Measurements from ENCODE around the gene ACOT9.
"Not testable (repeated sequence)": the region's sequence is repeated elsewhere in the genome, so short reads cannot be mapped to it uniquely, and the experiment has no call there.

The ACOT9 gene

DNA sequence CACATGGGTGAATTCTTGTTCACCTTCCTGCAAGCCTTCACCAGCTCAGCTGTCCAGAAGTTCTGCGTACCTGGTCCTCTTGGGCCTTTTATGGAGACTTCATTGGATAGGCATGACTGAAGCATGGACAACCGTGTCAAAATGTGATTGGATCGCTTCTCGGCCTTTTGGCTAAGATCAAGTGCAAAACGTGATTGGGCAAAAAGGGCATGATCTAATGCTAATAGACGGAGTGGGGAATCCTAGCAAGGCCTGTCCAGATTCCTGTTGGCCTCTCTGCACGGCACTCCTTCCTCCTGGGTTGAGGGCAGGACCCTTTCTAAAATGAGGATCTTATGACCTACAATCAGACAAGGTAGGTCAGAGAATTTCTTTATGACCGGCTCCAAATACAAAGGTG is 50.9 kb downstream of the ACOT9 start:
- DNase-seq = no peak

DNA sequence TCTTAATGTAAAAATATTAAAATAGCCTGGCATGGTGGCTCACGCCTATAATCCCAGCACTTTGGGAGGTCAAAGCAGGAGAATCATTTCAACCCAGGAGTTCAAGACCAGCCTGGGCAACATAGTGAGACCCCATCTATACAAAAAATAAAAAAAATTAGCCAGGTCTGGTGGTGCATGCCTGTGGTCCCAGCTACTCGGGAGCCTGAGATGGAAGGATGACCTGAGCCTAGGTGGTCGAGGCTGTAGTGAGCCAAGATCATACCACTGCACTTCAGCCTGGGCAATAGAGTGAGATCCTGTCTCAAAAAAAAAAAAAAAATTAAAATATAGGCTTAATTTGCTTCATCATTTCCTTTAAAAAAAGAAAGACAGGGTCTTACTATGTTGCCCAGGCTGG is 66.6 kb downstream of the ACOT9 start:
- DNase-seq = not testable (repeated sequence)

DNA sequence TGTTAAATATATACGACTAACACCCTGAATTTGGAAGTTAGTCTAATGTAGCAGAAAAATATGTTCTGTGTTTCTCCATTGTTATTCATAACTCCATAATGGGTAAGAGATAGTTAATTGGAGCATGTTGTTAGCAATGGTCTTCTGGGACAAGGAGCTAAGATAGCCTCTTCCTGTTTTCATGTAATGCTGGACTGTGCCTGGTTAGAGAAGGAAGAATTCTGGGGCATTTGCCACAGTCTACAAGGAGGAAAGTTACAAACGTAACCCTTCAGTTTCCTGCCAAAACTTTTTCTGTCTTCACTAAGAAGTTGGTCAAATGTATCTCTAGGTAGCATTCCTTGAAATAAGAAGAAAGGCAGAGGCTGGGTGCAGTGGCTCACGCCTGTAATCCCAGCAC is 70.0 kb downstream of the ACOT9 start:
- DNase-seq = no peak

DNA sequence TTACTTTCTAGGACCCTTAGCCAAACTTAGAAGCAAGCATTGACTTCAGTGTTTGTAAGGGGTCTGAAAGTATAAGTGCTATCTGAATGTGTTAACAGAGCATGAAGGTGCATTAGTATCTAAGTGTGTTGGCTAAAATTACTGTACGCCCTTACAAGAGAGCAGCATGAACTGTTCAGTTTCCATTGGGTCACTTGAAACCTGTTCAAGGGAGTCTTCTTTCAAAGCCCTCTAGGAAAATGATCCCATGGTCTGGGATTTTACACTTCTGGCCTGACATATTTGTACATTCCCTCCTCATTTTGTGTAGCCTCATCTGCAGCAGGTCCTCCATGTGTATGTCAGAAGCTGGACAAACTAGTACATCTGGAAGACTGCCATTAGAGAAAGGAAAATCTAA is 72.5 kb downstream of the ACOT9 start:
- DNase-seq = no peak

DNA sequence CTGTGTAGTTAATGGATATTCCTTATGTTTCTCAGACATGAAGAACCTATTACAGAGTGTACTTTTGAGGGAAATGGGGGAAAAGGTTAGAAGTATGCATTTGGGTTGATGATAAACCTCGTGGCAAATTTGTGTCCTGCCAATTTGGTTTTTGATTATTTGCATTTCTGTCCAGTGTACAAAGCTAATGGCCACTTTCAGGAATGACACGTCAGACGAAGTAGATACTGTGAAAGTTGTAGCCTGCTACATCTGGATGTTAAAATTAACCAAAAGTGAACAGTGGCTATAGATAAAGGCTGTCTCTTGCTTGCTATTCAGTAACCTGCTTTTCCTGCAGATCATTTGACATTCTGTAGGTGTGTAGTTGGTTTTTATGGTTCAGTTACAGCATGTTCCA is 74.7 kb downstream of the ACOT9 start:
- DNase-seq = no peak

DNA sequence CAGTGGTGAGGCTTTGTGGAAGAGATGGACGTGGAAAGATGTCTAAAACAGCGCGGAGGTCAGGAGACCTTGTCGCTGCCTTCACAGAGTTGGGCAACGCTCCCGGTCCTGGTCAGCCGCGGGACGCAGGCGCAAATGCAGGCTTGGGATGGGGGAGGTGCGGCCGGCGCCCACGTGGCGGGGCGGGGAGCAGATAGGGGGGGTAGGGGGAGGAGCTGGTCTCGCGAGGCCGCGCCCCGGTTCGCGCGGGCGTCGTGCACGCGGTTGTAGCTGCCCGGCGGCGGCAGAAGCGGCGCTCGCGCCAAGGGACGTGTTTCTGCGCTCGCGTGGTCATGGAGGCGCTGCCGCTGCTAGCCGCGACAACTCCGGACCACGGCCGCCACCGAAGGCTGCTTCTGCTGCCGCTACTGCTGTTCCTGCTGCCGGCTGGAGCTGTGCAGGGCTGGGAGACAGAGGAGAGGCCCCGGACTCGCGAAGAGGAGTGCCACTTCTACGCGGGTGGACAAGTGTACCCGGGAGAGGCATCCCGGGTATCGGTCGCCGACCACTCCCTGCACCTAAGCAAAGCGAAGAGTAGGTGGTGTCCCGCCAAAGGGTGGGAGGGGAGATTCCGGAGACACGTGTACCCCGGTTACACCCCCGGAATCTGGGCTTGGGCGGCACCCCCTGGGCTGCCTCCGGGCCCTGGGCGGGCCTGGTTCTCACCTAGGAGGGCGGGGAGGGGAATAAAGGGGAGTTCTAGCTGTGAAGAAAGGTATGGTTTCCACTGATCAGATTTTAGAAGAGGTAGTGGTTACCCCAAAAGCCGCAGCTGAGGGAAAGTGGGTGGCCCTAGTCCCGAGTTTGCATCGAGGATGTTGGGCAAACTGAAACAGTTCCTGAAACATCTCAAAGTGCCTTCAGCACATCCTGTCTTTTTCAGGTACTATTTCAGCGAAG is 75.6 kb downstream of the ACOT9 start, which contains the start of gene PRDX4:
TSS of gene PRDX4 (plus strand) at position 255 of the 939 bp plus-strand sequence. CDS start at position 333, 78 bp downstream.
- DNase-seq = peak; percentile 89

DNA sequence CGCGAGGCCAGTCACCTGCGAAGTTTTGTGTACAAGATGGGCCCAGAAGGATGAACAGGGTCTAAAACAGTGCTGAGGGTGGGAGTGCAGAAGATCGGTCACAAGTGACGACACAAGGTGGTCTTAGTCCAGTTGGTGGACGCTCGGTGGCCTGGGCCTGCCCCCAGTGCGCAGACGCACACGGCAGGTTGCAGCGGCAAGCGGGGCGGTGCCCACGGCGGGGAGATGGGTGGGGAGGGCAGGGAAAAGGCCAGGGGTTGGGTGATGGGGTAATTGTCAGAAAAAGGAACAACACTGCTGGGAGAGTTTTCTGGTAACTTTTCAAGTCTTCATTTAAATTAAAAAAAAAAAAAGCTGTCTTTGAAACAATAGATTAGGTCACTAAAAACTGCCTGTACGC is 76.8 kb downstream of the ACOT9 start:
- no peak for DNase-seq

DNA sequence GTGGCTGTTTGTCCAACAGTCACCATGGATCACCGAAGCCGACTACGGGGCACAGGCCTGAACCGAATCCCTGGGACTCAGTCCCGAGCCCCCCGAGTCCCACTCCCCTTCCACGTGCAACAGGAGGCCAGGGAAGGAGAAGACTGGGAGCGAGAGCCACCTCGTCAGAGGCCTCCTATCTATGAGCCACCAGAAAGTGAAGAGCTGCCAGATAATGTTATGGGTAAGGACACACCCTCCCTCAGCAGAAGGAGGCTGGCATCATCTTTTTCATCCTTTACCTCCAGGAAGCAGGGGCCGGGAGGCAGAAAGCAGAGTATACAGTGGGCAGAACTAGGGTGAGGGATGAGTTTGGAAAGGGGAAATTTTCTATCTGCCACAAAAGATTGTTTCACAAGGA is 78.6 kb downstream of the ACOT9 start:
- DNase-seq = no peak

DNA sequence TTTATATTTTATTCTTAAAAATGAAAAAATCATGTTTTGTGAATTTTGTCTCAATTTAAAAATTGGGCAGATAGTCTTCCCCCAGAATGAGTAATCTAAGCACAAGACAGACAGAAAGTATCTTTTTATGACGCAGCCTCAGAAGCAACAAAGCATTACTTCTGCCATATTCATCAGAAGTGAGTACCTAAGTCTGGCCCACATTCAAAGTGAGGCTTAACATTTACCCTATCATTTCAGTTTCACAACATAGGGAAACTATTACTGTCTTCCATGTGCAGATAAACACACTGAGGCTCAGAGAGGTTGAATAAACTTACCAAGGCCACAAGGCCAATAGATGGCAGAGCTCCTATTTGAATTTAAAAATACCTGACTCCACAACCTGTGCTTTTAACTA is 80.2 kb downstream of the ACOT9 start:
- DNase-seq = peak; percentile 63

DNA sequence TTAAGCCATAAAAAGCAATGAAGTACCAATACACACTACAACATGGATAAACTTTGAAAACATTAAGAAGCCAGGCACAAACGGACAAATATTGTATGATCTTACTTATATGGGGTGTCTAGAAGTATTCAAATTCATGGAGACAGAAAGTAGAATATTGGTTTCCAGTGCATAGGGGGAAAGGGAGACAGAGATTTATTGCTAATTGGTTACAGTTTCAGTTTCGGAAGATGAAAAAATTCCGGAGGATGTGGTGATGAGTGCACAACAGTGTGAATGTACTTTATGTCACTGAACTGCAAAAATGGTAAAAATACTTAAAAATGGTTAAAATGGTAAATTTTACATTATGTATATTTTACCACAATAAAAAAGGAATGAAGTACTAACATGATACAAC is 80.9 kb downstream of the ACOT9 start:
- peak; percentile 68 for DNase-seq

DNA sequence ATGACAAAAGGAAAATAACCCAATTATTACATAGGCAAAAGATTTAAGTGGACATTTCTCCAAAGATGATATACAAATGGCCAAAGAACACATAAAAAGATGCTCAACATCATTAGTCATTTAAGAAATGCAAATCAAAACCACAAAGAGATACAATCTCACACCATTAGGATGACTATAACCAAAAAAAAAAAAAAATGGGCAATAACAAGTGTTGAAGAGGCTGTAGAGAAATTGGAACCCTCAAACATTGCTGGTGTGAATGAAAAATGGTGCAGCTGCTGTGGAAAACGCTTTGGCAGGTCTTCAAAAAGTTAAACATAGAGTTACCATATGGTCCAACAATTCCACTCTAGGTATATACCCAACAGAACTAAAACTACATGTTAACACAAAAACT is 81.4 kb downstream of the ACOT9 start:
- DNase-seq = peak; percentile 7

DNA sequence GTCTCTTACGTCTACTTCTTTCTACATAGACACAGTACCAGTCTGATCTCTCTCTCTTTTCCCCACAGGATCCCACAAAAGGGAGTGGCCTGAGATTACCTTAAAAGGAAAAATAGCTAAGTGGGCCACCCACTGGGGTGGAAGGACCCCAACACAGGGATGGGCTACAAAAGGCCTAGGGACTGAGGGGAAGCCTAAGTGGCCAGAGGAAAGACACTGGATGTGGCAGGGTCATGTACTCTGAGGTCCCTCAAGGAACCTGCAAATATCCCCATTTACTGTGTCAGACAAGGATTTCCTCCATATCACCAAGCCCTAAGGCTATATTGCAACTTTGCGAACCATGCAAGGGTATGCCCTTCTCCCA is 82.3 kb downstream of the ACOT9 start:
- no peak for DNase-seq

DNA sequence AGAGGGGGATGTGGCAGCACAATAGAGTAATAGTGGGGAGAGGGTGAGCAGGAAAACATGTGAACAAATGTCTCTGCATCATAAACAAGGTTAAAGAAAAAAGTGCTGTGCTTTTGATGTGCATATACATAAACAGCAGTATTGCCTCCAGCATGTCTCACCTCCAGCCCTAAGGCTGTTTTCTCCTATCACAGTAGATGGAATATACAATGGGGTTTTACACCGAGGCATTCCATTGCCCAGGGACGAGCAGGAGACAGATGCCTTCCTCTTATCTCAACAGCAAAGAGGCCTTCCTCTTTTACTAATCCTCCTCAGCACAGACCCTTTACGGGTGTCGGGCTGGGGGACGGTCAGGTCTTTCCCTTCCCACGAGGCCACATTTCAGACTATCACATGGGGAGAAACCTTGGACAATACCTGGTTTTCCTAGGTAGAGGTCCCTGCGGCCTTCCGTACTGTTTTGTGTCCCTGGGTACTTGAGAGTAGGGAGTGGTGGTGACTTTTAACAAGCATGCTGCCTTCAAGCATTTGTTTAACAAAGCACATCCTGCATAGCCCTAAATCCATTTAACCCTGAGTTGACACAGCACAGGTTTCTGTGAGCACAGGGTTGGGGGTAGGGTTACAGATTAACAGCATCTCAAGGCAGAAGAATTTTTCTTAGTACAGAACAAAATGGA is 82.9 kb downstream of the ACOT9 start:
- DNase-seq = not testable (repeated sequence)

DNA sequence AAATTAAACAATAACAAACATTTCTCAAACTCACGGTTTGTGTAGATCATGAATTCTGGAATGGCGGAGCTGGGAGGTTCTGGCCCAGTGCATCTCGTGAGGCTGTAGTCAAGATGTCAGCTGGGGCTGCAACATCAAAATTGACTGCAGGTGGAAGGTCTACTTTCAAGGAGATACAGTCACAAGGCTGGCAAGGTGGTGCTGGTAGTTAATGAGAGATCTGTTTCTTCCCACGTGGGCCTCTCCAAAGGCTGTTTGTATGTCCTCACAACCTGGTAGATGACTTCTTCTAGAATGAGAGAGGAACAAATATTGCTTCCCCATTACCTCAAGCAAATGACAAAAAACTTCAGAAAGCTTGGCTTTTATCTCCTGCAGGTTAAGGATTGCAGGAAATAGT is 83.7 kb downstream of the ACOT9 start:
- no peak for DNase-seq

DNA sequence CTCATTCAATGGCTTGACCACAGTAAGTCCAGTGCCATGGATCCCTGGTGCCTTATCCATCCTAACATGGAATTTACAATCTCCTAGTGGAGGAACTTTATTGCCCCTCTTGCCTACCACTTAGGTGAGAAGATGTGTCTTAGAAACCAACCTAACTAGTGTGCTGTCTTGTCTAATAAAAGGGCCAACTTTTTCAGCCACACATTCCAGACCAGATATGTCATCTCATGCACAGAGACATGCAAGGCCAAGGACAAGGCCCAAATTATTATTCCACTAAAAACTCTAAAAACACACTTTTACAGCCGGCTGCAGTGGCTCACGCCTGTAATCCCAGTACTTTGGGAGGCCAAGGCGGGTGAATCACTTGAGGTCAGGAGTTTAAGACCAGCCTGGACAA is 86.4 kb downstream of the ACOT9 start:
- no peak for DNase-seq

DNA sequence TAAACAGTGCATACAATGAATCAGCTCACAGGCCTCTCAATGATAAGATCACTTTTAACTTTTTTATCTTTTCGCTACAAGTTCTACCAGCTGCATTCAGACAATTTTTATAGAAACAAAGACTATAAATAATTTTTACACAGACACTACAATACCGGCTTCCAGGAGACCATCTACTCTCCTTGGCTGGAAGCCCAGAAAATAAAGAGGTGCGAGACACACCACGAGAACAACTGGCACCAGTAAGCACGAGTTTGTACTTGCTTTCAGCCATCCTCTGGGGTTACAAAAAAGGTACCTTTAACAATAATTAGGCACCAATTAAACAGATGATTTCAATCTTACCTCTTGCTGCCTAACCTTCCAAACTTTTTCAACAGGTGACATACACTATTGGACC is 87.0 kb downstream of the ACOT9 start:
- DNase-seq = no peak

All from activated CD4-positive, alpha-beta T cell treated with anti-CD3 and anti-CD28 coated beads, Interleukin-2, Interleukin-6, amounts not matched to agents 100 ng/mL and 50 ng/mL, durations not matched to agents 16 hours and 8 hours (primary cell).